Upper lobe of left lung (tissue), 4 donors: Measurements from ENCODE around the gene PPP1CC.

ENCODE experiments used
- CTCF ChIP-seq, 6 experiments: fragments of 450-650 bp in 4 of 6; fragments of 200-600 bp in 2 of 6; sonication (generic) in 2 of 6; IDR thresholded peaks; one replicate each; pipeline ENCODE4 v1.5.1; 2016 to 2019; ENCODE audit warnings: antibody characterized with exemption in 6 of 6
- EP300 ChIP-seq, 4 donors: sonication (generic); formaldehyde crosslinking; IDR thresholded peaks; one replicate each; pipeline ENCODE4 v1.5.1; 2017; ENCODE audit warnings: antibody characterized with exemption in 4 of 4, control low read depth in 2 of 4
- POLR2A ChIP-seq, 4 donors: fragments of 450-650 bp; IDR thresholded peaks; one replicate each; pipeline ENCODE4 v1.5.1; 2016 to 2017; ENCODE audit warnings: antibody characterized with exemption in 4 of 4, mild to moderate bottlenecking in 2 of 4
- POLR2AphosphoS5 ChIP-seq, 2 donors: sonication (generic); formaldehyde crosslinking; IDR thresholded peaks; one replicate each; pipeline ENCODE4 v1.5.1; 2017; ENCODE audit warnings: antibody characterized with exemption in 2 of 2

GRCh38 chr12:110693731-110694130 is 49.0 kb downstream of the PPP1CC start:
- TF ChIP-seq POLR2A (IDR thresholded peaks at IDR 0.05) (no peak), EP300 (IDR thresholded peaks at IDR 0.05) (no peak), CTCF (IDR thresholded peaks at IDR 0.05) (no peak), POLR2AphosphoS5 (IDR thresholded peaks at IDR 0.05) (no peak)
